ENCODE data around the gene CCDC158. TPM values are rescaled to one million over a fixed set of nuclear protein-coding genes. Genes with fewer than 3 reads are reported as not detected.

CCDC158 gene
- total and polyA plus RNA-seq, 2 of the 4 experiments (the other 2 are of a cell fraction) = not detected

DNA sequence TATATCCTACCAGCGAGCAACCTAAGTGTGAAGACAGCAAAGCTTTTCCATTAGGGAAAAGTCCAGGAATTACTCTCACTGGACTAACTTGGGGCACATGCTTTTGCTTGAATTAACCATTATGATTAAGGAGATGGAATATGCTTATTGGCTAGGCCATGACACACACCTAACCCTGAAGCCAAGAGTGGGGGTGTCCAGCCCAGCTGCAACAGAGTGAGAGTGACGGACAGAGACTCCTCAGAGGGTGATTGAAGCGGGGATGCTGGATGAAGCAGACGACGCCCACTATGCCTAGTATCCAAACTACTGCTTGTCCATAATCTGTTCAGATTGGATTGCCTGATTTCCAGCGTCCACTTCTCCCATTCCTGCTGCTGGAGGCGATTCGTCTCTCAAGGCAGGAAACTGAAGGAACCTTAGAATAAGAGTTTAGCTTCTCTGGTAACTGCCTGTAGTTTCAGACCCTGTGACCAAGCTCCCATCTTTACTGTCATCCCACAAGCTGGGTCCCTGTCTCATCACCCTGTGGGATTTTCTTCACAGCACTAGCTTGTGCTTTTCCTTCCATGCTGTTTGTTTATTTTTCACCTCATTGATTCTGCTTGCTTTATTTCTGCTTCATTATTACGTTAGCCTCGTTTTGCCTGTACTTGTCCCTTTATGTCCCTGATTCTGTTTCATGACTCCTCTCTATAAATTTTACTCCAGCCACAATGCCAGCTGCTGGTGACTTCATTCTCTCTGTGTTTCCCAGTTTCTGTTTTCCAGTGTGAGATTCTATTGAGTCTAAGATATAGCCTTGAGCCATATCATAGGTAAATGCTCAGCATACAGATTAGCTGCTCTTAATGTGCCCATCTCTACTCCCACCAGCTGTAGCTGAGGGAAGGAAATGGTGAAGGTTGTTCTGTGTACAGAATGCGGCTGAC lies 150.4 kb downstream of the CCDC158 start:
- H2BK20ac ChIP-seq (ENCODE audit: low read depth, low read length) = no peak overlapping the region
- no peak overlapping the region for H3K4me2 ChIP-seq (ENCODE audit: low read depth, low read length)
- H3K27ac ChIP-seq (ENCODE audit: insufficient read depth, low read length) = no peak overlapping the region
- H3K4me1 ChIP-seq (ENCODE audit: control insufficient read depth, insufficient read depth, low read length) = no peaks in the 10 kb centered on the region
- no peak overlapping the region for H3K56ac ChIP-seq (ENCODE audit: extremely low read depth, insufficient read depth, low read length)
- no peaks in the 10 kb centered on the region for H3K36me3 ChIP-seq (ENCODE audit: control insufficient read depth, insufficient read depth, low read length)
- dilution Hi-C loops (cut with HindIII; ENCODE audit: low sequenced_read_pairs, unreplicated experiment) (no loop called here), in situ Hi-C loops (cut with MboI; ENCODE audit: low sequenced_read_pairs) (no loop called here), intact Hi-C loops (cut with micrococcal nuclease) (no loop called here)
- WGBS, 2 experiments (ENCODE audit: extremely low coverage in 2 of 2, insufficient read length in 1 of 2) = 64% methylated on average over 3 of the region's 11 CpGs; no CpG with 5 or more reads in 1 of the 2 experiments
- no peak overlapping the region for H3K14ac ChIP-seq (replicated peaks; ENCODE audit: low read depth, low read length)
- no peak overlapping the region for H3K23ac ChIP-seq (ENCODE audit: low read depth, low read length)
- ATAC-seq (ENCODE audit: low read depth) (no peak), DNase-seq (no peak)
- no peak overlapping the region for H3K4me3 ChIP-seq (ENCODE audit: insufficient read depth, low read depth, low read length)
- ChIA-PET CTCF (no interaction called here), POLR2A (ENCODE audit: unreplicated experiment) (no interaction called here)
- H2AK9ac ChIP-seq (replicated peaks; ENCODE audit: low read depth, low read length, poor library complexity) = no peak overlapping the region
- no peaks in the 10 kb centered on the region for H3K9me3 ChIP-seq (ENCODE audit: control insufficient read depth, insufficient read depth, low read length)
- no peak overlapping the region for H4K5ac ChIP-seq (ENCODE audit: low read depth, low read length)
- BruUV-seq (replicated peaks) = no TSS peak
- peaks cover 41% of the 10 kb centered on the region for H3K27me3 ChIP-seq (ENCODE audit: control insufficient read depth, insufficient read depth, low read length)
- H2BK15ac ChIP-seq (ENCODE audit: low read depth, low read length) = no peak overlapping the region
- no peaks in the 10 kb centered on the region for H3K9me1 ChIP-seq (ENCODE audit: insufficient read depth, low read length)
- no peaks in the 10 kb centered on the region for H4K20me1 ChIP-seq (ENCODE audit: insufficient read depth, low read length)
- no peak overlapping the region for H2BK5ac ChIP-seq (ENCODE audit: low read depth, low read length, poor library complexity, severe bottlenecking)
- H2AFZ ChIP-seq (replicated peaks; ENCODE audit: low read length, poor library complexity) = no peak overlapping the region
- no peak overlapping the region for H2AK5ac ChIP-seq (ENCODE audit: low read depth, low read length)
- no peak overlapping the region for H4K8ac ChIP-seq (ENCODE audit: low read depth in 2 of 2, low read length in 2 of 2)
- no peaks in the 10 kb centered on the region for H3K79me1 ChIP-seq (ENCODE audit: low read depth in 1 of 2, low read length in 2 of 2)
- no peak overlapping the region for H3K9ac ChIP-seq (ENCODE audit: low read depth, low read length)
- no peak overlapping the region for H3K4ac ChIP-seq (ENCODE audit: low read depth, low read length)
- no peak for TF ChIP-seq BHLHE40 (IDR thresholded peaks at IDR 0.05; ENCODE audit: low read depth, low read length)
- TF ChIP-seq NFE2L2 (IDR thresholded peaks at IDR 0.05; ENCODE audit: low read depth, low read length) = no peak
- TF ChIP-seq, protein P1, sequence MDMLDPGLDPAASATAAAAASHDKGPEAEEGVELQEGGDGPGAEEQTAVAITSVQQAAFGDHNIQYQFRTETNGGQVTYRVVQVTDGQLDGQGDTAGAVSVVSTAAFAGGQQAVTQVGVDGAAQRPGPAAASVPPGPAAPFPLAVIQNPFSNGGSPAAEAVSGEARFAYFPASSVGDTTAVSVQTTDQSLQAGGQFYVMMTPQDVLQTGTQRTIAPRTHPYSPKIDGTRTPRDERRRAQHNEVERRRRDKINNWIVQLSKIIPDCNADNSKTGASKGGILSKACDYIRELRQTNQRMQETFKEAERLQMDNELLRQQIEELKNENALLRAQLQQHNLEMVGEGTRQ (IDR thresholded peaks at IDR 0.05; ENCODE audit: low read depth, low read length) = no peak
- TF ChIP-seq MAFK (IDR thresholded peaks at IDR 0.05; ENCODE audit: low read depth, low read length) = no peak
- TF ChIP-seq, protein P2, sequence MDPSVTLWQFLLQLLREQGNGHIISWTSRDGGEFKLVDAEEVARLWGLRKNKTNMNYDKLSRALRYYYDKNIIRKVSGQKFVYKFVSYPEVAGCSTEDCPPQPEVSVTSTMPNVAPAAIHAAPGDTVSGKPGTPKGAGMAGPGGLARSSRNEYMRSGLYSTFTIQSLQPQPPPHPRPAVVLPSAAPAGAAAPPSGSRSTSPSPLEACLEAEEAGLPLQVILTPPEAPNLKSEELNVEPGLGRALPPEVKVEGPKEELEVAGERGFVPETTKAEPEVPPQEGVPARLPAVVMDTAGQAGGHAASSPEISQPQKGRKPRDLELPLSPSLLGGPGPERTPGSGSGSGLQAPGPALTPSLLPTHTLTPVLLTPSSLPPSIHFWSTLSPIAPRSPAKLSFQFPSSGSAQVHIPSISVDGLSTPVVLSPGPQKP (IDR thresholded peaks at IDR 0.05; ENCODE audit: borderline replicate concordance, low read depth, low read length) = no peak
- TF ChIP-seq RFX5 (IDR thresholded peaks at IDR 0.05; ENCODE audit: low read depth, low read length) = no peak
- no peak for TF ChIP-seq CHD1 (IDR thresholded peaks at IDR 0.05; ENCODE audit: low read depth, low read length)
- no peak for TF ChIP-seq POLR2A (IDR thresholded peaks at IDR 0.05; ENCODE audit: low read depth, low read length)
- no peak for TF ChIP-seq SMC3 (IDR thresholded peaks at IDR 0.05; ENCODE audit: low read depth, low read length)
- TF ChIP-seq RAD21 (IDR thresholded peaks at IDR 0.05; ENCODE audit: low read length) = no peak
- H3K18ac ChIP-seq (ENCODE audit: low read depth, low read length) = no peak overlapping the region
- no peak overlapping the region for H2BK120ac ChIP-seq (ENCODE audit: low read depth, low read length)
- H4K91ac ChIP-seq (ENCODE audit: insufficient read depth, low read depth, low read length) = no peak overlapping the region
